Rectal smooth muscle tissue (tissue), 1 donor: Measurements from ENCODE around the gene FLNB.

Experiments used
- H3K27ac ChIP-seq: one replicate; pipeline ENCODE4 v1.7.0; 2013; ENCODE audit warnings: low read depth, low read length, inconsistent platforms
- H3K27me3 ChIP-seq: one replicate; pipeline ENCODE4 v1.7.0; 2013; ENCODE audit warnings: low read length; ENCODE audit not compliant: control insufficient read depth, insufficient read depth
- H3K36me3 ChIP-seq: one replicate; pipeline ENCODE4 v1.7.0; 2013; ENCODE audit warnings: low read length; ENCODE audit not compliant: control insufficient read depth, insufficient read depth
- H3K4me1 ChIP-seq: one replicate; pipeline ENCODE4 v1.7.0; 2013; ENCODE audit warnings: low read length; ENCODE audit not compliant: control insufficient read depth, insufficient read depth
- H3K4me3 ChIP-seq: one replicate; pipeline ENCODE4 v1.7.0; 2013; ENCODE audit warnings: low read length
- H3K9ac ChIP-seq: one replicate; pipeline ENCODE4 v1.7.0; 2013; ENCODE audit warnings: low read length

FLNB gene

GRCh38 chr3:58207954-58208353, 199.7 kb downstream of the FLNB start:
- Histone ChIP-seq H3K36me3 (no peaks in the 10 kb centered on the region), H3K27me3 (no peaks in the 10 kb centered on the region), H3K27ac (no peak overlapping the region), H3K4me1 (no peaks in the 10 kb centered on the region), H3K9ac (no peak overlapping the region), H3K4me3 (no peak overlapping the region)

GRCh38 chr3:58209933-58210332, 201.7 kb downstream of the FLNB start:
- H3K27me3 ChIP-seq, result no peaks in the 10 kb centered on the region
- no peak overlapping the region for H3K27ac ChIP-seq
- H3K4me1 ChIP-seq, result no peaks in the 10 kb centered on the region
- no peak overlapping the region for H3K9ac ChIP-seq
- no peaks in the 10 kb centered on the region for H3K36me3 ChIP-seq
- H3K4me3 ChIP-seq, result no peak overlapping the region

- no peak within 1 kb of the TSS for H3K4me3 ChIP-seq
- no peak within 1 kb of the TSS for H3K9ac ChIP-seq
- H3K4me1 ChIP-seq, result no peaks in the 10 kb centered on the region
- H3K36me3 ChIP-seq, result no peaks in the 10 kb centered on the region
- no peaks in the 10 kb centered on the region for H3K27me3 ChIP-seq
- no peak within 1 kb of the TSS for H3K27ac ChIP-seq
Observed at GRCh38 chr3:58210761-58211460, 202.7 kb downstream of the FLNB start, which contains the start of gene DNASE1L3. DNASE1L3 (minus strand) TSS chr3:58210972; CDS start chr3:58210906, 66 bp downstream.

GRCh38 chr3:58214484-58215316, 206.5 kb downstream of the FLNB start:
- Histone ChIP-seq H3K27ac (no peak overlapping the region), H3K4me3 (no peak overlapping the region)

GRCh38 chr3:58215317-58216025, 207.2 kb downstream of the FLNB start:
- Histone ChIP-seq H3K36me3 (no peaks in the 10 kb centered on the region), H3K27me3 (no peaks in the 10 kb centered on the region), H3K9ac (no peak overlapping the region), H3K27ac (no peak overlapping the region), H3K4me3 (no peak overlapping the region), H3K4me1 (no peaks in the 10 kb centered on the region)

More at GRCh38 chr3:58214484-58215316, 206.5 kb downstream of the FLNB start:
- Histone ChIP-seq H3K9ac (no peak overlapping the region), H3K36me3 (no peaks in the 10 kb centered on the region), H3K4me1 (no peaks in the 10 kb centered on the region), H3K27me3 (no peaks in the 10 kb centered on the region)

- H3K27ac ChIP-seq, result no peak overlapping the region
- H3K27me3 ChIP-seq, result no peaks in the 10 kb centered on the region
- no peak overlapping the region for H3K4me3 ChIP-seq
- no peaks in the 10 kb centered on the region for H3K4me1 ChIP-seq
- H3K9ac ChIP-seq, result no peak overlapping the region
- no peaks in the 10 kb centered on the region for H3K36me3 ChIP-seq
Observed at GRCh38 chr3:58216496-58217195, 208.4 kb downstream of the FLNB start.

- no peaks in the 10 kb centered on the region for H3K36me3 ChIP-seq
- no peak overlapping the region for H3K4me3 ChIP-seq
- no peaks in the 10 kb centered on the region for H3K27me3 ChIP-seq
- H3K4me1 ChIP-seq, result no peaks in the 10 kb centered on the region
- no peak overlapping the region for H3K27ac ChIP-seq
- H3K9ac ChIP-seq, result no peak overlapping the region
Observed at GRCh38 chr3:58217209-58217811, 209.1 kb downstream of the FLNB start.

GRCh38 chr3:58218904-58219303, 210.7 kb downstream of the FLNB start:
- Histone ChIP-seq H3K27ac (no peak overlapping the region), H3K4me1 (no peaks in the 10 kb centered on the region), H3K36me3 (no peaks in the 10 kb centered on the region), H3K4me3 (no peak overlapping the region), H3K27me3 (no peaks in the 10 kb centered on the region), H3K9ac (no peak overlapping the region)
